Small intestine (tissue), 7 donors: ENCODE measurements around the gene TUFT1. TPM values are rescaled to one million over a fixed set of nuclear protein-coding genes. Genes with fewer than 3 reads are reported as not detected.
A peak's percentile ranks its signal among the peaks of the same experiment; 100 is the strongest.

Source experiments
- DNase-seq, 2 donors: peaks; one replicate each; pipeline versions ENCODE4 v3.0.0 to v3.0.0-alpha.2; 2013
- FAIRE-seq: peaks from 2 replicates; lab custom pipeline; 2012; peaks lifted over from hg19 to GRCh38; lab: Jason Lieb, UNC
- H3K27ac ChIP-seq, 3 donors: one replicate each; pipeline ENCODE4 v1.5.1; 2013; ENCODE audit warnings: low read length in 2 of 3, mild to moderate bottlenecking in 2 of 3, control low read depth in 1 of 3, inconsistent platforms in 1 of 3, low read depth in 1 of 3, moderate library complexity in 1 of 3
- H3K27me3 ChIP-seq, 3 donors: one replicate each; pipeline ENCODE4 v1.6.1; 2013; ENCODE audit warnings: low read length in 3 of 3, inconsistent platforms in 1 of 3; ENCODE audit not compliant: control insufficient read depth in 3 of 3, insufficient read depth in 3 of 3
- H3K36me3 ChIP-seq, 3 donors: one replicate each; pipeline ENCODE4 v1.6.1; 2013; ENCODE audit warnings: low read length in 3 of 3, inconsistent platforms in 1 of 3, low read depth in 1 of 3, mild to moderate bottlenecking in 1 of 3, moderate library complexity in 1 of 3; ENCODE audit not compliant: control insufficient read depth in 3 of 3, insufficient read depth in 2 of 3
- H3K4me1 ChIP-seq, 3 donors: one replicate each; pipeline ENCODE4 v1.6.1; 2013; ENCODE audit warnings: low read length in 2 of 3, inconsistent platforms in 1 of 3, low read depth in 1 of 3, mild to moderate bottlenecking in 1 of 3, moderate library complexity in 1 of 3; ENCODE audit not compliant: control insufficient read depth in 3 of 3, insufficient read depth in 2 of 3
- H3K4me3 ChIP-seq, 3 donors: one replicate each; pipeline ENCODE4 v1.5.1; 2013; ENCODE audit warnings: low read length in 3 of 3, control low read depth in 1 of 3, inconsistent platforms in 1 of 3, low read depth in 1 of 3, mild to moderate bottlenecking in 1 of 3, moderate library complexity in 1 of 3
- H3K9me3 ChIP-seq, 2 donors: one replicate each; pipeline ENCODE4 v1.6.1; 2013; ENCODE audit warnings: low read depth in 1 of 2, low read length in 1 of 2; ENCODE audit not compliant: control insufficient read depth in 2 of 2, insufficient read depth in 1 of 2
- WGBS, 3 donors: extraction: QIAGEN DNeasy Blood & Tissue Kit; methylation state at CpG; one replicate each; pipeline ENCODE4 v1.1.7; 2013; 5-methylcytosine and 5-hydroxymethylcytosine counted together
- polyA plus RNA-seq, 4 donors: library from polyadenylated mRNA; stranded (reverse) in 3 of 4; unstranded in 1 of 4; fragments of 200-250 nt in 3 of 4; fragments of 120-200 nt in 1 of 4; gene quantifications; one replicate each; pipeline versions ENCODE4 v1.2.1 to v1.2.3, GENCODE V29; 2013
- donor health status: healthy with polysubstance abuse.
- donor health status: control.
- donor health status: control.
- donor health status: Bipolar disorder and iron deficiency.
- donor health status: healthy.

Gene TUFT1
- polyA plus RNA-seq, 4 donors, result 8.5 to 31.7 (median 11.5) TPM

DNA sequence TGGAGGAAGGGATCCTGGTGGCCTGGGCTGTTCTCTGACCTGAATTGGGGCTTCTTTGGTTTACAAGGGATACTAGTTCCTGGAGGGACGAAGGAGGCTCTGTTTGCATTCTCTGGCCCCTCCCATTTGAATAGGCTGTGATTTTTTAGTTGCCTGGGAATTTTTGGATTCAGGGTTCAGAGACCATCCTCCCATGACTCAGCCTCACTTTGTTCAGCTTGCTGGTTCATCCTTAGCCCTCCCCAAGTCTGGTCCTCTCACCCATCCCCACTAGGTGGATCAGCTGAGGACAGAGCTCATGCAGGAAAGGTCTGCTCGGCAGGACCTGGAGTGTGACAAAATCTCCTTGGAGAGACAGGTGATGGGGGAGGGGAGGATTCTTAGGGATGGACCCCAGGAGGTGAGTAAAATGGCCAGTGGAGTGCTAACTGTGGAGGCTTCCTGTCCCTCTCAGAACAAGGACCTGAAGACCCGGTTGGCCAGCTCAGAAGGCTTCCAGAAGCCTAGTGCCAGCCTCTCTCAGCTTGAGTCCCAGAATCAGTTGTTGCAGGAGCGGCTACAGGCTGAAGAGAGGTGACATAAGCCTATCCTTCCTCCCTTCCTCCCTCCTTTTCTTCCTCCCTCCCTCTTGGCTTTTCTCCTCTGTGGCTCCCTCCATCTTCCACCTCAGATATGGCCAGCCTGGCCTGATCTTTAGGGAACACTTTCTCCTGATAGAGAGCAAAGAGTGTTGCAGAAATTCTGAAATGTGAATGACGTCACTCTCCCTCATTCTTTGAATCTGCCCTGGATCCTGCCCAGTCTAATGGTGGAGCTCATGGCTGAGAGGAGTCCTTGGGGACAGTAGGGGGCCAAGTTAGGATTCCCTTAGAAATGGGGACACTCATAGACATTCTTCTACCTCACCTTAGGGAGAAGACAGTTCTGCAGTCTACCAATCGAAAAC lies 4.5 kb upstream of the TUFT1 start:
- Histone ChIP-seq H3K36me3 (peaks cover 3 to 69% (median 25%) of the 10 kb centered on the region in 3 donors), H3K9me3 (no peaks in the 10 kb centered on the region), H3K27ac (no peak overlapping the region), H3K27me3 (no peaks in the 10 kb centered on the region), H3K4me1 (peaks cover 0 to 10% (median 0%) of the 10 kb centered on the region in 3 donors), H3K4me3 (no peak overlapping the region)
- WGBS, 3 donors, result 86 to 90% (median 89%) methylated on average over 6 of the region's 6 CpGs
- FAIRE-seq (no peak), DNase-seq (no peak)

DNA sequence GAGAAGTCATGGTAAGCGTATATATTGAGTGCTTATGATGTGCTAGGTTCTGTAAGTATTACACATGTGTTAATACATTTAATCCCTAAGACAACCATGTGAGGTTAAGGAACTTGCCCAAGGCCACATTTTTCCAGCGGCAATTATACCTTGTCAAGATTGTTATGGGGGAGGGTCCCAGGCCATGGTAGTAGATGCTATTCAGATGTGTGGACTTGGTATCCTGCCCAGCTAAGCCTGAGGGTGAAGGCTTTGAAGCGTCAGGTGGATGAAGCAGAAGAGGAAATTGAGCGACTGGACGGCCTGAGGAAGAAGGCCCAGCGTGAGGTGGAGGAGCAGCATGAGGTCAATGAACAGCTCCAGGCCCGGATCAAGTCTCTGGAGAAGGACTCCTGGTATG lies 3.6 kb upstream of the TUFT1 start:
- peaks cover 3 to 63% (median 25%) of the 10 kb centered on the region in 3 donors for H3K36me3 ChIP-seq
- WGBS, 3 donors, result 85 to 94% (median 90%) methylated on average over 7 of the region's 7 CpGs

DNA sequence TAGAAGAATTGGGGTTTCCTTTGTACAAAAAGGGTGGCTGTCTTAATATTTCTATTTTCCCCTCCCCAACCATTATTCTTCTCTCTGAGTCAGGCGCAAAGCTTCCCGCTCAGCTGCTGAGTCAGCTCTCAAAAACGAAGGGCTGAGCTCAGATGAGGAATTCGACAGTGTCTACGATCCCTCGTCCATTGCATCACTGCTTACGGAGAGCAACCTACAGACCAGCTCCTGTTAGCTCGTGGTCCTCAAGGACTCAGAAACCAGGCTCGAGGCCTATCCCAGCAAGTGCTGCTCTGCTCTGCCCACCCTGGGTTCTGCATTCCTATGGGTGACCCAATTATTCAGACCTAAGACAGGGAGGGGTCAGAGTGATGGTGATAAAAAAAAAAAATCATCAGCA lies 3.0 kb upstream of the TUFT1 start:
- 82 to 86% (median 86%) methylated on average over 9 of the region's 9 CpGs for WGBS, 3 donors

More for the DNA sequence above, 3.6 kb upstream of the TUFT1 start:
- no peaks in the 10 kb centered on the region for H3K9me3 ChIP-seq
- H3K4me1 ChIP-seq, result peaks cover 0 to 10% (median 0%) of the 10 kb centered on the region in 3 donors
- no peaks in the 10 kb centered on the region for H3K27me3 ChIP-seq
- FAIRE-seq (no peak), DNase-seq (no peak)
- no peak overlapping the region for H3K27ac ChIP-seq
- H3K4me3 ChIP-seq, result no peak overlapping the region

DNA sequence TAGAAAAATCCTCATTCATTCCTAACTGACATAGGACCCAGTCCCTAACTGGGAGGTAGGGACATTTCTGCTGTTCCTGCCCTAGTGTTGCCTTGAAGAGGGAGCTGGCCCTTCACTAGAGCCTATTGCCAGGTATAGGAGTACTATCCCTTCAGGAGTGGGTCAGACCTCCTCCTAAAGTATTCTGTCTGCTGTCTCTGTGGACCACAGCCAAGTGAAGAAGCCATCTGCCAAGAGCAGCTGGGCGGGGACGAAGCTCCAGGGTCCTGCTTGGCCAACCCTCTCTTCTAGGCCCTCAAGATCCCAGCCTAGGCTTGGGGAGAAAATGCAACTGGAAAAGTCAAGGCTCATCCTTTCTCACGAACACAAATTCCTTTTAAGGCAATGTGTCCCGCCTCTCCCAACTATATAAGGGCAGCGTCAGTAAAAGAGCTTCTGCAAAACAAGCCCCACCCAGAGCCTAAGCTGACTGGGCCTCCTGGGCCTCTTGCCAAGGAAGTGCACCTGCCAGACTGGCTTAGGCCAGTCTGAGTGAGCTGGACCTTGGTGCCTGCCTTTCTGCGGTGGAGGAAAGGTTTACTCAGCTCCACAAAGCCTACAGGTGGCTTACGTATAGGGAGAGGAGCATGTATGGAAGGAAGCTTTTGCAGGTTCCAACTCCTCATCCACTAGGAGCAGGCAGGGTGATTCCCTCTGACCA lies 638 bp upstream of the TUFT1 start:
- no peak for FAIRE-seq
- peak overlapping the region; percentile 90 to 99 (median 91) for H3K27ac ChIP-seq

More for the DNA sequence above, 3.0 kb upstream of the TUFT1 start:
- no peak overlapping the region for H3K4me3 ChIP-seq
- no peaks in the 10 kb centered on the region for H3K9me3 ChIP-seq
- H3K27ac ChIP-seq, result no peak overlapping the region
- no peak for DNase-seq
- H3K36me3 ChIP-seq, result peaks cover 3 to 62% (median 24%) of the 10 kb centered on the region in 3 donors
- H3K4me1 ChIP-seq, result peaks cover 0 to 11% (median 0%) of the 10 kb centered on the region in 3 donors
- no peaks in the 10 kb centered on the region for H3K27me3 ChIP-seq
- FAIRE-seq, result no peak

DNA sequence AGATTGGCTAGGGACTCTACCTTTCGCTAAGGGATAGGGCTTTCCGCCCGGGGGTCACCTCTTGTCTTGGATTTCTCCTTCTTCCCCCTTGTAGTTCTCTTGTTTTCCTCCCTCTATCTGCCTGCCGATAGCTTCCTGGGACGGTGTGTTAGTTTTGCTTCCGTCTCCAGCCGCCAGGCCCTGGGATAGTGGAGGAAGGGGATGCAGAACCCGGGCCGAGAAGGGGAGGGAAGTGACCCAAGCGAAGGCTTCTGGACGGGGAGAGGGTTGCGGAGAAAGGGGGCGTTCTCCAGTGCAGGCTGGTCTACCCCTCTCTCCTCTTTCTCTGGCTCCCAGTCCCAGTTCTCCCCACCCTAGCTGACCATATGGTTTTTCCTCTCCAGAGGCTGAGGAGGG lies 871 bp downstream of the TUFT1 start:
- Histone ChIP-seq H3K27me3 (no peaks in the 10 kb centered on the region), H3K9me3 (no peaks in the 10 kb centered on the region), H3K4me1 (peaks cover 0 to 24% (median 0%) of the 10 kb centered on the region in 3 donors), H3K36me3 (peaks cover 0 to 32% (median 9%) of the 10 kb centered on the region in 3 donors), H3K27ac (peak overlapping the region; percentile 90 to 99 (median 91)), H3K4me3 (peak overlapping the region; percentile 56 to 83 (median 79))
- FAIRE-seq (no peak), DNase-seq (peak; percentile 59 to 68)
- WGBS, 3 donors, result 7 to 21% (median 20%) methylated on average over 13 of the region's 13 CpGs

More for the DNA sequence above, 638 bp upstream of the TUFT1 start:
- Histone ChIP-seq H3K9me3 (no peaks in the 10 kb centered on the region), H3K27me3 (no peaks in the 10 kb centered on the region), H3K4me3 (peak overlapping the region in 1 of 3 donors; percentile 83), H3K36me3 (peaks cover 0 to 40% (median 17%) of the 10 kb centered on the region in 3 donors), H3K4me1 (peaks cover 0 to 24% (median 0%) of the 10 kb centered on the region in 3 donors)
- DNase-seq, result peak; percentile 98
- 4 to 21% (median 15%) methylated on average over 7 of the region's 7 CpGs for WGBS, 3 donors

DNA sequence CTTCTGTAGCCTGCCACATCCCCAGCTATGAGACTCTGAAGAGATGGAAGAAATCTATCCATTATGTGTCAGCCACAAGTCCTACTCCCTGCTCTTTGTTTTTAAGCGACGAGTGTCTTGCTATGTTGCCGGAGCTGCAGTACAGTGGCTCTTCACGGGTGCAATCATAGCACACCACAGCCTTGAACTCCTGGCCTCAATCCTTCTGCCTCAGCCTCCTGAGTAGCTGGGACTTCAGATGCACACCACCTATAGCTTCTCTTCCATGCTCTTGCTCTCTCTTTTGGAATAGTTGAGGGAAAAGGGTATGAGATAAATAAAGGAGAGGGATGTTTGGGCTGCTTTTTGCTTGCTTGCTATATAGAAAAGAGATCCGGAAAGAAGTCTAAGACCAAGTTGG lies 1.6 kb downstream of the TUFT1 start:
- Histone ChIP-seq H3K4me3 (peak overlapping the region in 2 of 3 donors; percentile 56 to 83), H3K36me3 (peaks cover 0 to 25% (median 9%) of the 10 kb centered on the region in 3 donors), H3K27ac (peak overlapping the region in 2 of 3 donors; percentile 30 to 99), H3K9me3 (no peaks in the 10 kb centered on the region), H3K4me1 (peaks cover 0 to 26% (median 0%) of the 10 kb centered on the region in 3 donors), H3K27me3 (no peaks in the 10 kb centered on the region)
- no peak for FAIRE-seq
- peak; percentile 46 to 55 for DNase-seq
- 17 to 62% (median 44%) methylated on average over 5 of the region's 5 CpGs for WGBS, 3 donors

DNA sequence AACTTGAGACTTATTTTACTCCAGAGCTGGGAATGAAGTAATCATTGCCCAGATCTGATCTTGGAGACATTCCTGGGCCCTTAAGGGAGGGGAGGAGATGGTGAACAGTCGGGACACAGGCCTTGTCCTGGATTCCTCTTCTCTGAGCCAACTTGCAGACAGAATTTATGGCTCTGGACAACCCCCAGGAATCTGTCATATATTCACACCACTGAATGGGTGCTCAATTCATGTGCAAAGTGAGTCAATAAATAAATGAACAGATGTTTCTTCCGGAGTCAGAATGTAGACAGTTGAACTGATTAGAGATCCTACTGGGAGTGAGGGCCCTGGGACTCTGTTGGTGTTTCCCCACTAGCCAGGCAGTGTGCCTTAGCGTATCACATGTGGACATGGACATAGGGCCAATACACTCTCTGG lies 2.6 kb downstream of the TUFT1 start:
- Histone ChIP-seq H3K9me3 (no peaks in the 10 kb centered on the region), H3K36me3 (peaks cover 0 to 16% (median 2%) of the 10 kb centered on the region in 3 donors), H3K4me3 (peak overlapping the region in 1 of 3 donors; percentile 83), H3K27me3 (no peaks in the 10 kb centered on the region), H3K4me1 (peaks cover 3 to 34% (median 6%) of the 10 kb centered on the region in 3 donors), H3K27ac (peak overlapping the region in 2 of 3 donors; percentile 12 to 99)
- DNase-seq (peak; percentile 29 to 54), FAIRE-seq (no peak)
- WGBS, 3 donors, result 26 to 55% (median 43%) methylated on average over 3 of the region's 3 CpGs

DNA sequence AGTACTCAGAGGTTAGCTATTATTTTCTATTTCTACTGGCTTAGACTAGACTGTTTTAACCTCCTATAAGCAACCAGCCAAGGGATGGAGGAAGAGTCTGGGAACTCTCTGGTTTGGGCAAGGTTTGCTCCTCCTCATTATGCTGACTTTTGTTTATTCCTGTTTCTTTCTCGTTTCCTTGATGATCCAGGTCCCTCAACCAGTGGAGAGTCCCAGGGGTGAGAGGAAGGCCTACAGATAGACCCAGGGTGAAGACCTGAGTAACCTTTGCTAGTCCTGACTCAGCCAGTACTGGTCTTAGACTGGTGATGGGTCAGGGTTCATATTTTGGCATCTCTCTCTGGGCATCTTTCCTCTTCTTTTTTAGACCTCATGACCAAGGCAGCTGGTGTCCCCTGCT lies 5.4 kb downstream of the TUFT1 start:
- WGBS, 3 donors, result 28 to 57% (median 44%) methylated on average over 1 of the region's 1 CpG
- FAIRE-seq, result no peak

More for the DNA sequence above, 5.4 kb downstream of the TUFT1 start:
- H3K9me3 ChIP-seq, result no peaks in the 10 kb centered on the region
- no peak overlapping the region for H3K4me3 ChIP-seq
- peaks cover 0 to 16% (median 0%) of the 10 kb centered on the region in 3 donors for H3K36me3 ChIP-seq
- peaks cover 6 to 46% (median 6%) of the 10 kb centered on the region in 3 donors for H3K4me1 ChIP-seq
- no peaks in the 10 kb centered on the region for H3K27me3 ChIP-seq
- no peak for DNase-seq
- no peak overlapping the region for H3K27ac ChIP-seq
